ENCODE results near the gene CA6.

DNA sequence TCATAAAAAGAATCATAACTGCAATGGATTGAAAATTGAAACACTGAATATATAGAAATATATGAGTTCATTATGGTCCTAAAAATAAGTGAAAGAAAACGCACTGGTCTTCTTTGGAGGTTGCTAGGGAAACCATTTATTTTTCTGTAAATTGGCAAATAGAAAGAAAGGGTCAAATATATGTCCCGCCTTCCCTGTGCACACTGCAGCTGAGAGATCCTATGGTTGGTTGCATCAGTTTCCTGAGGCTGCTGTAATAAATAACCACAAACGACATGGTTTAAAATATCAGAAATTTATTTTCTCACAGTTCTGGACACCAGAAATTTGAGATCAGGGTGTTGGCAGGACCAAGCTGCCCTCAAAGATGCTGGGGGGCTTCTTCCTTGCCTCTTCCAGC is 35.0 kb downstream of the CA6 start:
- TF ChIP-seq SP1 (IDR thresholded peaks at IDR 0.05) = no peak
- TF ChIP-seq L3MBTL2 (conservative IDR thresholded peaks at IDR 0.05) = no peak
- no peak for TF ChIP-seq TARDBP (IDR thresholded peaks at IDR 0.05)
- no peak for TF ChIP-seq ARNT (IDR thresholded peaks at IDR 0.05)
- TF ChIP-seq BHLHE40 (IDR thresholded peaks at IDR 0.05; ENCODE audit: borderline replicate concordance) = no peak
- no peak for TF ChIP-seq FOXM1 (IDR thresholded peaks at IDR 0.05; ENCODE audit: borderline replicate concordance)
- TF ChIP-seq LEF1 (IDR thresholded peaks at IDR 0.05; ENCODE audit: borderline replicate concordance) = no peak
- no peak for TF ChIP-seq FOXA1 (IDR thresholded peaks at IDR 0.05)
- TF ChIP-seq, protein P1, sequence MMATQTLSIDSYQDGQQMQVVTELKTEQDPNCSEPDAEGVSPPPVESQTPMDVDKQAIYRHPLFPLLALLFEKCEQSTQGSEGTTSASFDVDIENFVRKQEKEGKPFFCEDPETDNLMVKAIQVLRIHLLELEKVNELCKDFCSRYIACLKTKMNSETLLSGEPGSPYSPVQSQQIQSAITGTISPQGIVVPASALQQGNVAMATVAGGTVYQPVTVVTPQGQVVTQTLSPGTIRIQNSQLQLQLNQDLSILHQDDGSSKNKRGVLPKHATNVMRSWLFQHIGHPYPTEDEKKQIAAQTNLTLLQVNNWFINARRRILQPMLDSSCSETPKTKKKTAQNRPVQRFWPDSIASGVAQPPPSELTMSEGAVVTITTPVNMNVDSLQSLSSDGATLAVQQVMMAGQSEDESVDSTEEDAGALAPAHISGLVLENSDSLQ (IDR thresholded peaks at IDR 0.05) = no peak
- no peak for TF ChIP-seq NFRKB (IDR thresholded peaks at IDR 0.05)
